GM12878 (cell line): ENCODE results near the gene RIN2. TPM values are rescaled to one million over a fixed set of nuclear protein-coding genes. Genes with fewer than 3 reads are reported as not detected.

Source experiments
- ASH2L ChIP-seq: fragments of 300-600, 200-600 bp; sonication (generic); IDR thresholded peaks from 2 replicates; pipeline ENCODE4 v1.6.1; 2017; ENCODE audit warnings: low read depth, mild to moderate bottlenecking, borderline replicate concordance
- ATF7 ChIP-seq: fragments of 450-650 bp; IDR thresholded peaks from 2 replicates; pipeline ENCODE4 v1.6.1; 2016; ENCODE audit warnings: low read depth, mild to moderate bottlenecking
- BMI1 ChIP-seq: fragments of 450-650 bp; IDR thresholded peaks from 2 replicates; pipeline ENCODE4 v1.6.1; 2016; ENCODE audit warnings: mild to moderate bottlenecking, moderate library complexity, borderline replicate concordance
- CREB1 ChIP-seq: IDR thresholded peaks from 2 replicates; pipeline ENCODE4 v1.6.1; 2012; ENCODE audit warnings: low read depth, mild to moderate bottlenecking, inconsistent platforms
- CTCF ChIP-seq, 3 experiments: IDR thresholded peaks in 2 of 3; conservative IDR thresholded peaks in 1 of 3; 2 replicates each; pipeline ENCODE4 v1.5.1; 2011; ENCODE audit warnings: low read depth in 3 of 3, low read length in 3 of 3, mild to moderate bottlenecking in 3 of 3, control low read depth in 2 of 3, moderate library complexity in 2 of 3, inconsistent platforms in 1 of 3, mixed read lengths in 1 of 3; ENCODE audit not compliant: control insufficient read depth in 2 of 3, insufficient read depth in 1 of 3; ENCODE audit errors: extremely low read depth in 1 of 3
- EGR1 ChIP-seq, 2 experiments: IDR thresholded peaks; 1 replicate in 1 of 2; 2 replicates in 1 of 2; pipeline ENCODE4 v1.6.1; 2011 to 2012; ENCODE audit warnings: low read depth in 2 of 2, low read length in 2 of 2, borderline replicate concordance in 1 of 2, mild to moderate bottlenecking in 1 of 2, moderate library complexity in 1 of 2
- ELK1 ChIP-seq: IDR thresholded peaks from 2 replicates; pipeline ENCODE4 v1.6.1; 2012; ENCODE audit warnings: low read depth, low read length, improper control_type of control experiment
- FOS ChIP-seq: IDR thresholded peaks from 3 replicates; pipeline ENCODE4 v1.6.1; 2011; ENCODE audit warnings: borderline replicate concordance; ENCODE audit not compliant: insufficient read length; ENCODE audit errors: extremely low read depth
- GABPA ChIP-seq: IDR thresholded peaks from 2 replicates; pipeline ENCODE4 v1.6.1; 2014; ENCODE audit warnings: antibody characterized with exemption, low read depth, mild to moderate bottlenecking, inconsistent platforms
- IKZF1 ChIP-seq: fragments of 450-650 bp; conservative IDR thresholded peaks from 2 replicates; pipeline ENCODE4 v1.6.1; 2017; ENCODE audit warnings: antibody characterized with exemption, mild to moderate bottlenecking
- JUND ChIP-seq: IDR thresholded peaks from 2 replicates; pipeline ENCODE4 v1.6.1; 2012; ENCODE audit warnings: low read depth, mild to moderate bottlenecking, low read length, improper control_type of control experiment, moderate library complexity
- KDM1A ChIP-seq: fragments of 200-600 bp; sonication (generic); IDR thresholded peaks from 2 replicates; pipeline ENCODE4 v1.6.1; 2016; ENCODE audit warnings: borderline replicate concordance
- POU2F2 ChIP-seq: IDR thresholded peaks from 3 replicates; pipeline ENCODE4 v1.6.1; 2011; ENCODE audit warnings: low read depth, mild to moderate bottlenecking, low read length, borderline replicate concordance
- RUNX3 ChIP-seq: IDR thresholded peaks from 2 replicates; pipeline ENCODE4 v1.6.1; 2012; ENCODE audit warnings: low read length, inconsistent platforms
- SMARCA5 ChIP-seq: fragments of 450-650 bp; IDR thresholded peaks from 2 replicates; pipeline ENCODE4 v1.6.1; 2017; ENCODE audit warnings: mild to moderate bottlenecking
- SMC3 ChIP-seq: IDR thresholded peaks from 2 replicates; pipeline ENCODE4 v1.6.1; 2011; ENCODE audit warnings: low read length, improper control_type of control experiment, borderline replicate concordance
- TCF7 ChIP-seq: IDR thresholded peaks from 2 replicates; pipeline ENCODE4 v1.6.1; 2014; ENCODE audit warnings: antibody characterized with exemption, borderline replicate concordance
- YBX1 ChIP-seq: fragments of 450-650 bp; IDR thresholded peaks from 2 replicates; pipeline ENCODE4 v1.6.1; 2016; ENCODE audit warnings: antibody characterized with exemption
- ZBED1 ChIP-seq: IDR thresholded peaks from 2 replicates; pipeline ENCODE4 v1.6.1; 2016; ENCODE audit warnings: borderline replicate concordance
- ZNF592 ChIP-seq: fragments of 450-650 bp; IDR thresholded peaks from 2 replicates; pipeline ENCODE4 v1.6.1; 2017; ENCODE audit warnings: mild to moderate bottlenecking, moderate library complexity
- ZNF622 ChIP-seq: fragments of 450-650 bp; IDR thresholded peaks from 2 replicates; pipeline ENCODE4 v1.6.1; 2017; ENCODE audit warnings: mild to moderate bottlenecking, inconsistent platforms
- polyA plus RNA-seq, 11 experiments: library from polyadenylated mRNA; depleted of rRNA in 4 of 11; unstranded in 6 of 11; stranded (reverse) in 5 of 11; fragments of >200 nt; fragmentation: Nextera tagmentation in 4 of 11; fragmentation: Illumina TruSeq in 1 of 11; extraction: Ambion mirVana in 4 of 11; extraction: Trizol in 1 of 11; gene quantifications; 1 replicate in 1 of 11; 2 replicates in 10 of 11; pipeline versions ENCODE4 v1.2.1 to v1.2.3, GENCODE V29; 2011 to 2016; ENCODE audit warnings: inconsistent platforms in 2 of 11, missing spikeins in 2 of 11, low read depth in 1 of 11
- total RNA-seq, 4 experiments: library from RNA; depleted of rRNA in 3 of 4; stranded (reverse); fragments of >200 nt in 3 of 4; fragmentation: Illumina TruSeq in 1 of 4; extraction: Trizol in 1 of 4; gene quantifications; 2 replicates each; pipeline versions ENCODE4 v1.2.1 to v1.2.3, GENCODE V29; 2013 to 2021

The RIN2 gene
- total and polyA plus RNA-seq, 10 of the 15 experiments (the other 5 are each of a cell fraction or from before 2014, with no cell fraction given), result 0.68 to 8.5 (median 4.5) TPM

GRCh38 chr20:19784511-19785172 lies 26.6 kb downstream of the RIN2 start (continued):
- TF ChIP-seq CTCF (IDR thresholded peaks at IDR 0.05 in 2 of 3, conservative IDR thresholded peaks at IDR 0.05 in 1 of 3; ENCODE audit: control insufficient read depth in 2 of 3, extremely low read depth in 1 of 3, insufficient read depth in 1 of 3, low read depth in 3 of 3, low read length in 3 of 3) (peak; percentile 61 to 71 (median 64)), RUNX3 (peak; percentile 66; the same call in 1 of the 2 replicates), ZBED1 (no peak), ZNF622 (no peak), IKZF1 (no peak), CREB1 (no peak), GABPA (no peak), TCF7 (peak; percentile 56), ATF7 (no peak), YBX1 (no peak), POU2F2 (0 out of 3 replicates have a peak, but pooled peaks have one; percentile 15), BMI1 (no peak), JUND (no peak), SMARCA5 (no peak), ELK1 (no peak), ASH2L (no peak), ZNF592 (no peak), KDM1A (no peak), EGR1 (IDR thresholded peaks at IDR 0.05; ENCODE audit: borderline replicate concordance in 1 of 2, low read depth in 2 of 2, low read length in 2 of 2) (peak in 1 of 2 experiments; percentile 80; a peak in 2 of 3 replicates), FOS (no peak), SMC3 (peak; percentile 84)
